HG02943 (cell line): ENCODE measurements around the gene ALOX15B.
"Not testable (repeated sequence)": the region's sequence is repeated elsewhere in the genome, so short reads cannot be mapped to it uniquely, and the experiment has no call there.

Experiments used
- ATAC-seq: cut with Tn5 transposase; IDR thresholded peaks from one replicate; pipeline ENCODE4 v1.9.1; 2021; ENCODE audit warnings: mild to moderate bottlenecking, low read depth, moderate library complexity; ENCODE audit not compliant: unreplicated experiment

Gene ALOX15B

DNA sequence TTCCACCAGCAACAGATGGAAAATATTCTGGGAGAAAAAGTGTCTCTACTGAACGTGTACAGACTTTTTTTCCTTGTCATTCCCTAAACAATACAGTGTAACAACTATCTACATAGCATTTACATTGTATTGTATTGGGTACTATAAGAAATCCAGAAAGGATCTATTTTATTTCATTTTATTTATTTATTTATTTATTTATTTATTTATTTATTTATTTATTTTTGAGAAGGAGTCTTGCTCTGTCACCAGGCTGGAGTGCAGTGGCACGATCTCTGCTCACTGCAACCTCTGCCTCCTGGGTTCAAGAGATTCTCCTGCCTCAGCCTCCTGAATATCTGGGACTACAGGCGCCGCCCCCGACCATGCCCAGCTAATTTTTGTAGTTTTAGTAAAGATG lies 39.1 kb downstream of the ALOX15B start:
- not testable (repeated sequence) for ATAC-seq

DNA sequence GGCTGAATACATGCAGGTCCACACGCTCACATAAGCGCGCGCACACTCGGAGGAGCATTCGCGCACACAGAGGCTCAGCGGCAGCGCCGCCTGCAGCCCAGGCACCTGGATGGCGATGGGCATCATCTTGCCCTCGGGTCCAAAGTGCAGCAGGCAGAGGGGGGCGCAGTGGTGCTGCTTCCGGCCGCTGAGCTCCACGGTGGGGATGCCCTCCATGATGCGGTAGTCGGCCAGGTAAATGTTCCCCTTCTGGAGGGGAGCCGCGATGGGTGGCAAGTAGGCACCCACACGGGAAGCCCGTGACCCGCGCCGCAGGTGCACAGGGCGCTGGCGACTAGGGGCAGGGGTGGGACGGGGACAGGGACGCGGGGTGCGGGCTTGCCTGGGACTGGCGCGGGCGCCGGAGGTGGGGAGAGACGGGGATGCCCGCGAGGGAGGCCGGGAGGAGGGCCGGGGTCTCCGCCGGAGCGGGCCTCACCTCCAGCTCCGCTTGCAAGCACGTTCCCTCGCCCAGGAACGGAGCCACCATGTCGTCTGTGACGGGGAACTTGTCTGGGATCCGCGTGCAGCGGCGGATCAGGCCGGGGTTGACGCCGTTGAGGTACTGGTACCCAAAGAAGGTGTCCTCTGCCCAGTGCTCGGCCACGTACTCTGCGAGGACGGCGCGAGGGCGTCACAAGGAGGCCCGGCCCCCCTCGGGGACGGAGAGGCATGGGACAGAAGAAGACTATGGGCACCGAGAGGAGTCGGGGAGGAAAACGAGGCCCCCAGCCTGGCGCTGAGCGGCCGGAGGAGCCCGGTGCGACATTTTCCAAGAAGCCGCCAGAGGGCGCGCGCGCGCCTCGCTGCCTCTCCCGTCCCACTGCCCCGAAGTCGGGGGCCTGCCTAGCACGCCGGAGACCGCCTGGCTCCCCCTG lies 40.7 kb downstream of the ALOX15B start:
- peak; percentile 81 for ATAC-seq

- ATAC-seq = no peak
These were observed 41.4 kb downstream of the ALOX15B start for GRCh38 chr17:8080208-8080798.

DNA sequence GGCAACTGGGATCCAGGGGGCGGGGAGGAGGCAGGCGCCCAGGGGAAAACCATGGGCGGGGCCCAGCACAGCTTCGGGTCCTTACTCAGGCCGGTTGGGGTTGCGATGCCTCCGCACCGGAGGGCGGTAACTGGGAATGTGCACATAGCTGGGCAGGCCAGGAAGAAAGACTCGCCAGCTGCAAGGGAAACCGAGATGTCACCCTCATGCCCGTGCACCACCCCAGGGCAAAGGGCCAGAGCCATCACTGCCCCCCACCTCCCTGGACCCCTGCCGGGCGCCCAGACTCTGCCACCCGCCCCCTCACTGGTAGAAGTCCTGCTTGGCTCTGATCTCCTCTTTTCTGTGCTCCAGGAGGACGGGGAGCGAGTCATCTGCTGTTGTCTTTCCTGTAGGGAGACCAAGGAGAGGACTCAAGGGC lies 42.0 kb downstream of the ALOX15B start:
- ATAC-seq = no peak

GRCh38 chr17:8081876-8082275 lies 43.0 kb downstream of the ALOX15B start:
- no peak for ATAC-seq

DNA sequence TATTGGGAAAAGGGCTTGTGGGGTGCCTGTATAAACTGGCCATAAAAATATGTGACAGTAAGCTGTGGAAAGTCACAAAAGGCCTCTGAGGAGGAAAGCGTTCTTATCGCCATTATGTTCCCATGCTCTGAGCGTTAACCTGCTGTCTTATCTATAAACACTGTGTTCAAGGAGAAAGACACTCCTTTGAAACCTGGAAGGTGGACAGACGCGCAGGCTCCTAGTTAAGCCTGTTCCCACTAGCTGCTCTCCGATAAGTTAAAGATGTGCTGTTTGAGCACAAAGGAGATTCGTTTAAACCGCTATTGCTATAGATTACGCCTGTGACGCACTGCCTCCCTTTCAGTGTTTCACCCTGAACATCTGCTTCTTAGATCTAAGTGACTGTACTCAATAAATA lies 43.4 kb downstream of the ALOX15B start:
- no peak for ATAC-seq

- no peak for ATAC-seq
These were observed 45.4 kb downstream of the ALOX15B start for GRCh38 chr17:8084250-8084649.

- no peak for ATAC-seq
These were observed 48.5 kb downstream of the ALOX15B start, which contains the start of gene ALOX12B for GRCh38 chr17:8087075-8087951. Gene ALOX12B (minus strand): TSS chr17:8087716. CDS start chr17:8087442, 274 bp downstream.

- no peak for ATAC-seq
These were observed 49.0 kb downstream of the ALOX15B start for GRCh38 chr17:8087952-8088230.

DNA sequence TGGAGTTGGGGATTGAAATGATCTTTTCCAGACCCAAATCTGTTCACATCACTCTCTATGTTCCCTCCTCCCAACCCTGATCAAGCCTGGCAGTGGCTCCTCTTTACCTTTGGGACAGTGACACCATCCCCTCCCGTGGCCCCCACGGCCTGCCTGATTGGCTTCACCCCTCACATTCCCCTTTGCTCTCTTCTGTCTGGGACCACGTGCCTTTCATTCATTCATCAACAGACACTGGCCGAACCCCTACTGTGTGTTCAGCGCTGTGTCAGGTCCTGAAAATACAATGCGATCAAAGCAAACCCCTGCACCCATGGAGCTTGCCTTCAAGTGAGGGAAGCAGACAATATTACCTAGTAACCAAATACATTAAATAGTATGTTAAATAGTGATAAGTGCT lies 50.9 kb downstream of the ALOX15B start:
- no peak for ATAC-seq

DNA sequence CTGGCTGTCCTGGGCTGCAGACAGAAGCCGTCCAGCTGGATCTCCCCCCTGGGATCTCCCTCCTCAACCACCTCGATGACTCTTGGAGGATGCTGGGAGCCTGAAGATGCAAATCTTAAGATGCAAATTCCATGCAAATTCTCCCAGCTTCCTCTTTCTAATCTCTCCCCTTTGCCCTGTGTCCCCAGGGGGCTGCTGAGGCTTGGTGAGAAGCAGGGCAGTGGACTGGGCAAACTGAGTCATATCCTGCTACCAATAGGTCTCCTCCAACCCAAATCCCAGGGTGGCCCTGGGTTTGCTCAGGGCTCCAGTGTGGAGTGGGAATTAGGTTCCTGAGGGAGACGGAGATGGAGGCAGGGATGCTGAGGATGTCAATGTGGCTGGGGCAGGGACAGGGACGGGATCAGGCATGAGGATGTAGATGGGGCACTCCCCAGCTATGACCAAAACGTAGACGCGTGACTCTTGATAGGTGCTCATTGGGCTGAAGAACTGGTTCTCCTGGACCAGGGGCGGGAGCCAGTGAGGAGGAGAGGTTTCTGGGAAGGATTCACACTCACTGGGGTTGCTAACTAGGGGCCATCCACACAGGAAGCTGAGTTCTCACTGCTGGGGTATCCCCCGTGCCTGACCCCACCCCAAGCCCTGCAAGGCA lies 52.3 kb downstream of the ALOX15B start:
- ATAC-seq = no peak

GRCh38 chr17:8095361-8095760 lies 56.5 kb downstream of the ALOX15B start:
- ATAC-seq = no peak

DNA sequence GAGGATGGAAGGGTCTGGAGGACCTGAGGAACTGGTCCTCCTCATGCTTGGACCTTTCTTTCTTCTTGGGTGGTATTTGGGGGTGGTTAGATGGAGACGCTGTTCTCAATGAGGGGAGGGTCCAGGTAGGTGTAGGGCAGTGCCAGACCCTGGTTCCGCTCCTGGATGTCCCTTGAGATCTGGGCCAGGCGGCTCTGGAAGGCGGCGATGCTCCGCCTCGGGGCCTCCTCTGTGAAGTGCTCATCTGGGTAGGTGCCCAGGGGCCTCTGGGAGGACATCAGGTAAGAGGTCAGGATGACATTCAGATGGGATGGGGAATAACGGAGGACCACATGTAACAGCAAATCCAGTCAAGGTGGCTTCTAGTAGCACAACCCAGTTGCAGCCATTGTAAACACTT lies 57.7 kb downstream of the ALOX15B start:
- no peak for ATAC-seq
